Neuronal stem cell (in vitro differentiated cells): ENCODE measurements around the gene THSD4.
A peak's percentile ranks its signal among the peaks of the same experiment; 100 is the strongest.

ENCODE experiments used
- DNase-seq: peaks from one replicate; pipeline ENCODE4 v3.0.0-alpha.2; 2013; ENCODE audit warnings: low spot score
- H2AFZ ChIP-seq: one replicate; pipeline ENCODE4 v1.6.1; 2013; ENCODE audit warnings: mild to moderate bottlenecking, low read length, inconsistent platforms
- H2AK5ac ChIP-seq: 2 replicates; pipeline ENCODE4 v1.6.1; 2013; ENCODE audit warnings: low read depth, mild to moderate bottlenecking, inconsistent platforms, low read length, moderate library complexity, mixed read lengths
- H2BK120ac ChIP-seq: 2 replicates; pipeline ENCODE4 v1.6.1; 2013; ENCODE audit warnings: low read depth, mild to moderate bottlenecking, inconsistent platforms, low read length, moderate library complexity, mixed read lengths
- H2BK12ac ChIP-seq: one replicate; pipeline ENCODE4 v1.6.1; 2013; ENCODE audit warnings: low read length, inconsistent platforms
- H2BK15ac ChIP-seq: 2 replicates; pipeline ENCODE4 v1.6.1; 2013; ENCODE audit warnings: mild to moderate bottlenecking, low read length, inconsistent platforms, mixed read lengths
- H2BK5ac ChIP-seq: one replicate; pipeline ENCODE4 v1.6.1; 2013; ENCODE audit warnings: inconsistent platforms, mild to moderate bottlenecking, low read length, moderate library complexity
- H3K14ac ChIP-seq: one replicate; pipeline ENCODE4 v1.6.1; 2013; ENCODE audit warnings: low read length, inconsistent platforms
- H3K18ac ChIP-seq: 2 replicates; pipeline ENCODE4 v1.6.1; 2013; ENCODE audit warnings: low read length, inconsistent platforms
- H3K23ac ChIP-seq: 2 replicates; pipeline ENCODE4 v1.6.1; 2013; ENCODE audit warnings: low read depth, mild to moderate bottlenecking, mixed read lengths, low read length, inconsistent platforms; ENCODE audit not compliant: poor library complexity
- H3K27ac ChIP-seq: replicated peaks from 3 replicates; pipeline ENCODE4 v1.5.1; 2013; ENCODE audit warnings: low read length, inconsistent platforms
- H3K27me3 ChIP-seq, 3 experiments: 2 replicates each; pipeline ENCODE4 v1.6.1; 2013; ENCODE audit warnings: low read length in 3 of 3, mild to moderate bottlenecking in 2 of 3, inconsistent platforms in 1 of 3, low read depth in 1 of 3, mixed read lengths in 1 of 3, moderate library complexity in 1 of 3; ENCODE audit not compliant: control insufficient read depth in 3 of 3, insufficient read depth in 3 of 3
- H3K36me3 ChIP-seq, 2 donors: replicated peaks in 1 of 2; 2 replicates each; pipeline ENCODE4 v1.6.1; 2013; ENCODE audit warnings: low read length in 2 of 2; ENCODE audit not compliant: control insufficient read depth in 2 of 2, insufficient read depth in 2 of 2
- H3K4ac ChIP-seq: 2 replicates; pipeline ENCODE4 v1.6.1; 2013; ENCODE audit warnings: inconsistent platforms, mild to moderate bottlenecking, low read length, moderate library complexity
- H3K4me1 ChIP-seq, 2 donors: 1 replicate in 1 of 2; 2 replicates in 1 of 2; pipeline ENCODE4 v1.6.1; 2013; ENCODE audit warnings: low read length in 2 of 2, low read depth in 1 of 2; ENCODE audit not compliant: control insufficient read depth in 2 of 2, insufficient read depth in 1 of 2
- H3K4me2 ChIP-seq: one replicate; pipeline ENCODE4 v1.6.1; 2013; ENCODE audit warnings: mild to moderate bottlenecking, low read length, inconsistent platforms; ENCODE audit not compliant: insufficient read depth, poor library complexity, severe bottlenecking
- H3K4me3 ChIP-seq, 2 donors: 2 replicates each; pipeline ENCODE4 v1.5.1; 2013; ENCODE audit warnings: low read length in 2 of 2, mild to moderate bottlenecking in 2 of 2, inconsistent platforms in 1 of 2, moderate library complexity in 1 of 2
- H3K79me1 ChIP-seq: one replicate; pipeline ENCODE4 v1.6.1; 2013; ENCODE audit warnings: low read depth, mild to moderate bottlenecking, inconsistent platforms, low read length, moderate library complexity
- H3K9ac ChIP-seq: one replicate; pipeline ENCODE4 v1.6.1; 2013; ENCODE audit warnings: mild to moderate bottlenecking, low read depth, low read length, inconsistent platforms; ENCODE audit not compliant: poor library complexity
- H3K9me3 ChIP-seq, 2 donors: replicated peaks in 1 of 2; 2 replicates each; pipeline versions ENCODE3 to v1.6.1; 2013; ENCODE audit warnings: low read length in 2 of 2, mild to moderate bottlenecking in 2 of 2, inconsistent platforms in 1 of 2, low read depth in 1 of 2, mixed read lengths in 1 of 2, moderate library complexity in 1 of 2; ENCODE audit not compliant: control insufficient read depth in 2 of 2, insufficient read depth in 1 of 2
- H4K8ac ChIP-seq: one replicate; pipeline ENCODE4 v1.6.1; 2013; ENCODE audit warnings: low read depth, mild to moderate bottlenecking, inconsistent platforms, low read length, moderate library complexity
- H4K91ac ChIP-seq: one replicate; pipeline ENCODE4 v1.6.1; 2013; ENCODE audit warnings: low read length, low read depth, mild to moderate bottlenecking, inconsistent platforms; ENCODE audit not compliant: poor library complexity
- whole genome bisulfite sequencing, 2 donors: extraction: QIAGEN DNeasy Blood & Tissue Kit; methylation state at CpG; one replicate each; pipeline ENCODE4 v1.1.7; 2013; ENCODE audit warnings: missing lambda C conversion rate in 2 of 2, mixed read lengths in 1 of 2; ENCODE audit not compliant: insufficient read length in 2 of 2, insufficient replicate concordance in 1 of 2; ENCODE audit errors: extremely low coverage in 2 of 2; 5-methylcytosine and 5-hydroxymethylcytosine counted together

Gene THSD4

GRCh38 chr15:71564217-71564616, 448.9 kb downstream of the THSD4 start:
- no peak overlapping the region for H3K4ac ChIP-seq
- no peak overlapping the region for H3K14ac ChIP-seq
- H2AFZ ChIP-seq, result no peak overlapping the region
- no peak overlapping the region for H3K9ac ChIP-seq
- no peaks in the 10 kb centered on the region for H3K27me3 ChIP-seq
- H4K8ac ChIP-seq, result no peak overlapping the region
- H3K79me1 ChIP-seq, result no peaks in the 10 kb centered on the region
- H2BK15ac ChIP-seq, result no peak overlapping the region
- DNase-seq, result no peak
- H3K9me3 ChIP-seq, result no peaks in the 10 kb centered on the region
- no peak overlapping the region for H3K18ac ChIP-seq
- no peaks in the 10 kb centered on the region for H3K36me3 ChIP-seq
- H2BK12ac ChIP-seq, result no peak overlapping the region
- H2AK5ac ChIP-seq, result no peak overlapping the region
- no peak overlapping the region for H3K27ac ChIP-seq
- H3K4me3 ChIP-seq, result no peak overlapping the region
- no peaks in the 10 kb centered on the region for H3K4me1 ChIP-seq
- H3K4me2 ChIP-seq, result no peak overlapping the region
- H4K91ac ChIP-seq, result no peak overlapping the region
- H3K23ac ChIP-seq, result no peak overlapping the region
- H2BK120ac ChIP-seq, result no peak overlapping the region
- WGBS, 2 donors, result no CpG with 5 or more reads among the region's 1 CpG
- no peak overlapping the region for H2BK5ac ChIP-seq

- no peak overlapping the region for H3K4me2 ChIP-seq
- no peak overlapping the region for H2AK5ac ChIP-seq
- H4K8ac ChIP-seq, result no peak overlapping the region
- H3K4me3 ChIP-seq, result no peak overlapping the region
- H2BK120ac ChIP-seq, result no peak overlapping the region
- H3K4me1 ChIP-seq, result no peaks in the 10 kb centered on the region
- H4K91ac ChIP-seq, result no peak overlapping the region
- no peak for DNase-seq
- H3K23ac ChIP-seq, result no peak overlapping the region
- H3K4ac ChIP-seq, result no peak overlapping the region
- no peak overlapping the region for H3K9ac ChIP-seq
- no peaks in the 10 kb centered on the region for H3K27me3 ChIP-seq
- H2BK12ac ChIP-seq, result no peak overlapping the region
- H3K36me3 ChIP-seq, result no peaks in the 10 kb centered on the region
- H2AFZ ChIP-seq, result no peak overlapping the region
- no CpG with 5 or more reads among the region's 1 CpG for WGBS, 2 donors
- H3K14ac ChIP-seq, result no peak overlapping the region
- H2BK15ac ChIP-seq, result no peak overlapping the region
- no peaks in the 10 kb centered on the region for H3K9me3 ChIP-seq
- H3K79me1 ChIP-seq, result no peaks in the 10 kb centered on the region
- no peak overlapping the region for H3K18ac ChIP-seq
- no peak overlapping the region for H3K27ac ChIP-seq
- no peak overlapping the region for H2BK5ac ChIP-seq
These were observed 449.7 kb downstream of the THSD4 start for GRCh38 chr15:71565006-71565405.

- WGBS, 2 donors, result no CpG with 5 or more reads among the region's 3 CpGs
- Histone ChIP-seq H2BK15ac (no peak overlapping the region), H3K36me3 (no peaks in the 10 kb centered on the region), H2BK12ac (no peak overlapping the region), H2AFZ (no peak overlapping the region), H3K27me3 (no peaks in the 10 kb centered on the region), H3K4ac (no peak overlapping the region), H3K9ac (no peak overlapping the region), H3K23ac (no peak overlapping the region), H3K4me2 (no peak overlapping the region), H2AK5ac (no peak overlapping the region), H3K4me3 (no peak overlapping the region), H3K18ac (no peak overlapping the region), H3K9me3 (no peaks in the 10 kb centered on the region), H3K79me1 (no peaks in the 10 kb centered on the region), H3K14ac (no peak overlapping the region), H2BK5ac (no peak overlapping the region), H4K8ac (no peak overlapping the region), H3K27ac (no peak overlapping the region), H2BK120ac (no peak overlapping the region), H3K4me1 (no peaks in the 10 kb centered on the region), H4K91ac (no peak overlapping the region)
- no peak for DNase-seq
These were observed 450.4 kb downstream of the THSD4 start for GRCh38 chr15:71565631-71566160.

DNA sequence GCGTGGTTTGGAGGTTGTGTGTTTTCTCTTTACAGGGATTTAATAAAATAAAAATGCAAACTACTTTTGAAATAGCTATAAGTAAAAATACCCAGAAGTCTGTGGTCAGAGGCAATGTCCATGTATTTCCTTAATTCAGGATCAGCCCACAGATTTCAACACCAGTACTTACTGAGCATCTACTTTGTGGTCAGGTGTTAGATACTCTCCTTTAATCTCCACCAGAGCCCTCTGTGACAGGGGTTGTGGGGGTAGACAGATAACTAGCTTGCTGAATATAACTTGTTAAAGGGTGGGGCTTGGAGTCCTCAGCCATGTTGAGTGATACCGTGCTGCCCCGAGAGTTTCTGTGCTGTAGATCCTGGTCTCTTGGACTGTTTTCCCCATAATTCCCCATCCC, 451.0 kb downstream of the THSD4 start:
- no peak overlapping the region for H3K9ac ChIP-seq
- H3K27me3 ChIP-seq, result no peaks in the 10 kb centered on the region
- no peak overlapping the region for H3K4me3 ChIP-seq
- H3K4ac ChIP-seq, result no peak overlapping the region
- no peak overlapping the region for H4K91ac ChIP-seq
- H3K4me2 ChIP-seq, result no peak overlapping the region
- no peak for DNase-seq
- no peak overlapping the region for H2BK120ac ChIP-seq
- no peak overlapping the region for H2AFZ ChIP-seq
- no CpG with 5 or more reads among the region's 3 CpGs for WGBS, 2 donors
- H3K27ac ChIP-seq, result no peak overlapping the region
- H4K8ac ChIP-seq, result no peak overlapping the region
- H3K79me1 ChIP-seq, result no peaks in the 10 kb centered on the region
- no peak overlapping the region for H3K18ac ChIP-seq
- H3K14ac ChIP-seq, result no peak overlapping the region
- no peak overlapping the region for H3K23ac ChIP-seq
- H2BK15ac ChIP-seq, result no peak overlapping the region
- H2BK12ac ChIP-seq, result no peak overlapping the region
- no peaks in the 10 kb centered on the region for H3K36me3 ChIP-seq
- peak overlapping the region; percentile 32 for H2AK5ac ChIP-seq
- H3K9me3 ChIP-seq, result no peaks in the 10 kb centered on the region
- no peak overlapping the region for H2BK5ac ChIP-seq
- H3K4me1 ChIP-seq, result no peaks in the 10 kb centered on the region
